GM21529 (cell line): ENCODE measurements around the gene ATIC.

ENCODE experiments used
- ATAC-seq: cut with Tn5 transposase; IDR thresholded peaks from one replicate; pipeline ENCODE4 v1.9.1; 2021; ENCODE audit not compliant: unreplicated experiment

The ATIC gene

GRCh38 chr2:215311625-215312396 lies at the start of gene ATIC:
ATIC (plus strand) TSS chr2:215312059; CDS start chr2:215312143, 84 bp downstream.
- peak; percentile 97 for ATAC-seq

- no peak for ATAC-seq
Measured at GRCh38 chr2:215262303-215262702, 49.6 kb upstream of the ATIC start.

GRCh38 chr2:215262741-215263362 lies 49.0 kb upstream of the ATIC start:
- ATAC-seq = no peak

GRCh38 chr2:215264374-215264773 lies 47.5 kb upstream of the ATIC start:
- no peak for ATAC-seq

- peak; percentile 53 for ATAC-seq
Measured at GRCh38 chr2:215269397-215270117, 42.3 kb upstream of the ATIC start.

- ATAC-seq = no peak
Measured at GRCh38 chr2:215270118-215270451, 41.8 kb upstream of the ATIC start.

GRCh38 chr2:215271446-215271845 lies 40.4 kb upstream of the ATIC start:
- ATAC-seq = no peak

GRCh38 chr2:215272918-215273317 lies 38.9 kb upstream of the ATIC start:
- ATAC-seq = peak; percentile 66

- ATAC-seq = no peak
Measured at GRCh38 chr2:215274829-215275228, 37.0 kb upstream of the ATIC start.

- ATAC-seq = no peak
Measured at GRCh38 chr2:215275824-215276223, 36.0 kb upstream of the ATIC start.

GRCh38 chr2:215277944-215278343 lies 33.9 kb upstream of the ATIC start:
- peak; percentile 41 for ATAC-seq

GRCh38 chr2:215280326-215280725 lies 31.5 kb upstream of the ATIC start:
- peak; percentile 71 for ATAC-seq

- no peak for ATAC-seq
Measured at GRCh38 chr2:215283221-215283620, 28.6 kb upstream of the ATIC start.

- ATAC-seq = no peak
Measured at GRCh38 chr2:215286309-215286708, 25.6 kb upstream of the ATIC start.

- no peak for ATAC-seq
Measured at GRCh38 chr2:215288112-215288815, 23.6 kb upstream of the ATIC start.

GRCh38 chr2:215290980-215291599 lies 20.8 kb upstream of the ATIC start:
- no peak for ATAC-seq

- no peak for ATAC-seq
Measured at GRCh38 chr2:215293879-215294278, 18.0 kb upstream of the ATIC start.

GRCh38 chr2:215299337-215299859 lies 12.5 kb upstream of the ATIC start:
- ATAC-seq = no peak

- ATAC-seq = no peak
Measured at GRCh38 chr2:215301994-215302393, 9.9 kb upstream of the ATIC start.

GRCh38 chr2:215311259-215311624 lies 617 bp upstream of the ATIC start:
- ATAC-seq = peak; percentile 29

GRCh38 chr2:215313255-215313613 lies 1.4 kb downstream of the ATIC start:
- no peak for ATAC-seq
